ENCODE data around the gene TRIM46.

DNA sequence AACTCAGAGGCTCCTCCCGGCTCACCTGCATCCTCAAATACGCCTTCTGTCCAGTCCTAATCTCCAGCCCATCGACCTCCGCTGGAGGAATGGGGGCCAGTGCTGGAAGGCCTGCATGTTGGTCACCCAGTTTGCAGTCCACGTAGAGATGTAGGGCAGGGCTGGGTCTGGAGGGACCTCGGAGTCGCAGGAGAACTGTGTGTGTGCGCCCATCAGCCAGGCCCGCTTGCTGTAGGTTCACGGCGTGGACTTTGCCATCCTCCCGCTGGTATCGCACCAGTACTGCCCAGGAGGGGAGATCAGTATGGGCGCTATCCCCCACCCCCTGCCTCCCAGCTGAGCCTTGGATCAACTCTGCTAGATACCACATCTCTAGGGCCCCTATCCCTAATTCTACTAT, 31.4 kb downstream of the TRIM46 start:
- TF ChIP-seq, protein P1, sequence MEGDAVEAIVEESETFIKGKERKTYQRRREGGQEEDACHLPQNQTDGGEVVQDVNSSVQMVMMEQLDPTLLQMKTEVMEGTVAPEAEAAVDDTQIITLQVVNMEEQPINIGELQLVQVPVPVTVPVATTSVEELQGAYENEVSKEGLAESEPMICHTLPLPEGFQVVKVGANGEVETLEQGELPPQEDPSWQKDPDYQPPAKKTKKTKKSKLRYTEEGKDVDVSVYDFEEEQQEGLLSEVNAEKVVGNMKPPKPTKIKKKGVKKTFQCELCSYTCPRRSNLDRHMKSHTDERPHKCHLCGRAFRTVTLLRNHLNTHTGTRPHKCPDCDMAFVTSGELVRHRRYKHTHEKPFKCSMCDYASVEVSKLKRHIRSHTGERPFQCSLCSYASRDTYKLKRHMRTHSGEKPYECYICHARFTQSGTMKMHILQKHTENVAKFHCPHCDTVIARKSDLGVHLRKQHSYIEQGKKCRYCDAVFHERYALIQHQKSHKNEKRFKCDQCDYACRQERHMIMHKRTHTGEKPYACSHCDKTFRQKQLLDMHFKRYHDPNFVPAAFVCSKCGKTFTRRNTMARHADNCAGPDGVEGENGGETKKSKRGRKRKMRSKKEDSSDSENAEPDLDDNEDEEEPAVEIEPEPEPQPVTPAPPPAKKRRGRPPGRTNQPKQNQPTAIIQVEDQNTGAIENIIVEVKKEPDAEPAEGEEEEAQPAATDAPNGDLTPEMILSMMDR (conservative IDR thresholded peaks at IDR 0.05), result no peak
- TF ChIP-seq EZH2 (IDR thresholded peaks at IDR 0.05; ENCODE audit: low read depth), result no peak
